Measurements from ENCODE around the gene LY6G5C. TPM values are rescaled to one million over a fixed set of nuclear protein-coding genes. Genes with fewer than 3 reads are reported as not detected.

LY6G5C gene
- total and polyA plus RNA-seq, 9 of the 15 experiments (the other 6 are each of a cell fraction or from before 2014, with no cell fraction given), result 0.10 to 0.67 (median 0.46) TPM; not detected in 4

GRCh38 chr6:31683591-31683990, 2.7 kb upstream of the LY6G5C start (continued):
- TF ChIP-seq ZNF407 (IDR thresholded peaks at IDR 0.05; ENCODE audit: low read depth) (peak; percentile 67), ZFP36 (IDR thresholded peaks at IDR 0.05; ENCODE audit: low read depth, low read length, partially characterized antibody) (no peak), POLR2G (IDR thresholded peaks at IDR 0.05; ENCODE audit: low read depth, low read length) (0 out of 2 replicates have a peak, but pooled peaks have one; percentile 1), ZBTB8A (IDR thresholded peaks at IDR 0.05; ENCODE audit: partially characterized antibody) (no peak)
